Stimulated activated CD4-positive, alpha-beta T cell treated with anti-CD3 and anti-CD28 coated beads, Interleukin-15, amount 100 ng/mL, for 1 hour (primary cell): Measurements from ENCODE around the gene NTNG2.

Experiments
- DNase-seq, 2 donors: peaks; one replicate each; pipeline ENCODE4 v3.0.0-alpha.2; 2020; ENCODE audit warnings: low read depth in 1 of 2, low spot score in 1 of 2

NTNG2 gene

DNA sequence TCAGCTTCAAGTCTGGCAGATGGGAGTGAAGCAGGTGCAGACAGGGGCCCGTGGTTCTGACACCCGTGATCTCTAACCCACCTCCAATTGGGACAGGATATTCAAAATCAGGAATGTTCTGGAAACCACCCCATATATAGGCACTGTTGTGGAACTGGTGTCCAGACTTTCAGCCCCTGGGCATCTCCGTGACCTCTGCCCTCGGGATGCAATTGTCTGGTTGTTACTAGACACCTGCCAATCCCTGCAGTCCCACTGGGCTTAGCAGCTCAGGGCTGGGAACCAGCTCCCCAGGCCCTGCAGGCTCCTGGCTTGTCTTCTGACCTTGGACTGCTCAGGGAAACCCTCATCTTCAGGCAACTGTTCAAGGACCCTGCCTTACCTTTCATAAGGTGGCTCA lies 38.8 kb downstream of the NTNG2 start:
- no peak for DNase-seq

- no peak for DNase-seq
Measured at GRCh38 chr9:132201139-132201538, 39.3 kb downstream of the NTNG2 start.

- no peak for DNase-seq
Measured at GRCh38 chr9:132201780-132202703, 40.2 kb downstream of the NTNG2 start.

DNA sequence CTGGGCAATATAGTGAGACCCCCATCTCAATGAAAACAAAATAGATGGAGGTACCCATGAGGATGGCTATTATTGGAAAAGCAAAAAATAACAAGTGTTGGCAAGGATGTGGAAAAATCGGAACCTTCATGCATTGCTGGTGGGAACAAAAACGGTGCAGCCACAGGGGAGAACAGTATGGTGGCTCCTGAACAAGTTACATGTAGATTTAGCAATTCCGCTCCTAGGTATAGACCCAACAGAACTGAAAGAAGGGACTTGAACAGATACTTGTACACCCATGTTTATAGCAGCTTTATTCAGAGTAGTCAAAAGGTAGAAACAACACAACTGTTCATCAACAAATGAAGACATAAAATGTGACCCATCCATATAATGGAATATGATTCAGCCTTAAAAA lies 43.0 kb downstream of the NTNG2 start:
- no peak for DNase-seq

DNA sequence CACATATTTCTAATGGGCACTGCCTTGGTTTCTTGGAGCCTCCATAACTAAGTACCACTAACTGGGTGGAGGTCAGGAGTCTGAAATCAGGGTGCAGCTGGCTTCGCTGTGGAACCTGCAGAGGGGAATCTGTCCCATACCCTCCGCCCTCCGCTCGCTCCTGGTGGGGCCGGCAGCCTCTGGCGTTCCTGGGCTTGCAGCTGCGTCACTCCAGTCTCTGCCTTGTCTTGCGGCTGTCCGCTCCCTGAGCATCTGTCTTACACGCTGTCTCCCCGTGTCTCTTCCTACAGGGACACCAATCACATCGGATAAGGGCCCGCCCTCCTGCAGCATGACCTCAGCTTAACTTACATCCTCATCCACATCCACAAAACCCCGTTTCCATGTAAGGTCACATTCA lies 45.4 kb downstream of the NTNG2 start:
- DNase-seq, result no peak

DNA sequence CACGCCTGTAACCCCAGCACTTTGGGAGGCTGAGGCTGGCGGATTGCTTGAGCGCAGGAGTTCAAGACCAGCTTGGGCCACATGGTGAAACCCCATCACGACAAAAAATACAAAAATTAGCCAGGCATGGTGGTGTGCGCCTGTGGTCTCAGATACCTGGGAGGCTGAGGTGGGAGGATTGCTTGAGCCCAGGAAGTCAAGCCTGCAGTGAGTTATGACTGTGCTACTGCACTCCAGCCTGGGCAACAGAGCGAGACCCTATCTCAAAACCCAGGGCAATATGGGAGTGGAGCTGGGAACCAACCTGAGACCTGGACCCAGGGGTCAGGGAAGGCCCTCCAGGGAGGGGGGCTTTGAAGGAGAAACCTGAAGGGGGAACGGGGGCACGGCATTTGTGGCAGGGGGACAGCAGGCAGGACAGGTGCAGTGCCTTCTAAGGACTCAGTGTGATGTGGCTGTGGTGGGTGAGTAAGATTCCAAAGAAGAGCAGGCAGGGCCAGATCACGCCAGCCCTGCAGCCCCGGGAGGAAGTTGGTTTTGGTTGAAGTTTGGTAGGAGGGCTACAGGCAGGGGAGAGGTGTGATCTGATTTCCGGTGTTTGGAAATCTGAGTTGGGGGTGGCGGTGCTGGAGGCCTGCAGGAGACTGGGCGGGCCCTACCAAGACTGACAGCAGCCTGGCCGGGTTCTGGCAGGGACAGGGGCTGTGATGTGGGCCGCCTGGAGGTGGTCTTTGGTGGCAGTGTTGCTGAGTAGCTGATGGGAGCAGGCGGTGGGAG lies 46.2 kb downstream of the NTNG2 start:
- no peak for DNase-seq

DNA sequence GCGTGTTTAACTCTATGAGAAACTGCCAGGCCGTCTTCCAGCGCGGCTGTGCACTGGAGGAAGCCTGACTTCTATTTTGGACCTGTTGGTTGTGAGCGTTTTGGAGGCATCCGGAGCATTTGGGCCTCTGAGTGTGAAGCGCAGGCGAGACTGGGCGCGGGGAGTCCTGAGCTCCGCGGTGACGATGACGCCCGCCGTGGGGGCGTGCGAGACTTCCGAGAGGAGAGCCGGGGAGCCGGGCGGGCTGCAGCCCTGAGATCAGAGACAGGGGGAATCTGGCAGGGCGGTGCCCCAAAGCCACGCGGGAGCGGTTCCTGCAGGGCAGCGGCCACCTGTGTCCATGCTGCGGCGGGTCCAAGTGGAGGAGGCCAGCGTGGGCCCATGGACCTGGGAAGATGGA lies 47.4 kb downstream of the NTNG2 start:
- DNase-seq, result no peak

GRCh38 chr9:132210472-132211145 lies 48.8 kb downstream of the NTNG2 start:
- no peak for DNase-seq

- DNase-seq, result no peak
Measured at GRCh38 chr9:132211570-132211969, 49.7 kb downstream of the NTNG2 start.

DNA sequence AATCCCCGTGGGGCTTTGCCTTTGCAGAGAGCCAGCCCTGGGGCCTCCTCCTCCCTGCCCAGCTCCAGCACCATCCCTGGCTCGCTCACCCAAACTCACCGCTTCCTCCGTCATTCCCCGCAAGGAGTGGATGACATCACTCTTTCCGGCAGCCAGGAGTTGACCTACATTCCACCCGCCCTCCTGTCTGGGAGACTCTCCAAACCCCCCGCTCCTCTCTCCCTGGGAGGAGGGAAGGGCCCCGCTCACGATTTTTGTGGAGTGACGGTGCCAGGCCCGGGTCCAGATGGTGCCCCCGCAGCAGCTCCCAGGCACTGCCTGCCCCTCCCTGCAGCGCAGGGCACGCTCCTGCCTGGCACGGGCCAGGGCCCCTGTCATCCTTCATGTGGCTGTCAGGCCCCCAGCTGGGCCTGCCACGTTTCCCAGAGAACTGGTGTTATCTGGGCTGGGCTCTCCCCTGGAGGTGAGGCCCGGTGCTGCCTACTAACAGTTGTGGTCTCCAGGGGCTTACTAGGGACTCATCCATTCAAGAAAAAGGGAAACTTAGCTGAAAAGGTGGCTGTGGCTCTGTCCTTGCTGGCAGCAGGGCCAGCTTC lies 52.3 kb downstream of the NTNG2 start:
- DNase-seq, result no peak

DNA sequence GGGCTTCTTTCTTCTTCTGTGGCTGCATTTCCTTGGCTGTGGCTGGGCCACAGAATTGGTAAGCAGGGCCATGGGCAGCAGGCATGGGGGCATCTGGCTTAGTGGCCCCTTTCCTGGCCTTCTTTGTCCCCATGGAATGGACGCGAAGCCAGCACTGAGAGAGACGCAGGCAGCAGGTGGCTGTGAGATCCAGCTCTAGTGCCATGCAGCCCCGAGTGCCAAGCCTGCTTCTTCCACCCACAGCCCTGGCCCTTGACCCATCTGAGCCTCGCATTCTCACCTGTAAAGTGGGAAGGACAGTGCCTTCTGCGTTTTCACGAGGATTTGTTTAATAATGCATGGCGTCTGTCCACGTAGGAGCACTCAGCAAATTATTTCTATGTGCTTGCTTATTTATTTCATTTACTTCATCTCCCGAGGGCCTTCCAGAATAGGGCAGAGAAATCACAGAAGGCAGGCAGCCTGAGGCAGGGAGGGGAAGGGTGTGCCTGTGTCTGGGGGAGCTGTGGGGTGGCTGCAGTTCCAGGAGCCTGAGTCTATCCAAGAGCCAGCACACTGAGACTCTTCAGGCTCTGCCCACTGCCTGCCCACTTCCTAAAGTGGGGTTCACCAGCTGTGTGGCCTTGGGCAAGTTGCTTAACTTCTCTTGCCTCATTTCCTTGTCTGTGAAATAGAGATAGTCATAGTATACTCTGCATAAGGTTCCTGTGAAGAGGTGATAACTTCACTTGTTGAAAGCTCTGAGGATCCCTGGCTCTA lies 55.2 kb downstream of the NTNG2 start:
- DNase-seq, result no peak

DNA sequence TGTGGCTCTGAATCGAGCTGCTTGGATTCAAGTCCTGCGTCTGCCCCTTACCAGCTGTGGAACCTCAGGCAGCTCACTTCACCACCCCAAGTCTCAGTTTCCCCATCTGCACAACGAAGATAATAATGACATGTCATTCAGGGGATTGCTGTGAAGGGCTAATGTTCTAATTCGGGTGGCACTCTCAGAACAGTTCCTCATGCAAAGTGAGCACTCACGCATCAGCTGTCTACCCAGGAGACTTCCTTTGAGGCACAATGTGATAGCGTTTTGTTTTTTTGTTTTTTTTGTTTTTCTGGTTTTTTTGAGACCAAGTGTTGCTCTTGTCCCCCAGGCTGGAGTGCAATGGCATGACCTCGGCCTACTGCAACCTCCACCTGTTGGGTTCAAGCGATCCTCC lies 56.4 kb downstream of the NTNG2 start:
- no peak for DNase-seq

GRCh38 chr9:132221941-132222340 lies 60.1 kb downstream of the NTNG2 start:
- no peak for DNase-seq

DNA sequence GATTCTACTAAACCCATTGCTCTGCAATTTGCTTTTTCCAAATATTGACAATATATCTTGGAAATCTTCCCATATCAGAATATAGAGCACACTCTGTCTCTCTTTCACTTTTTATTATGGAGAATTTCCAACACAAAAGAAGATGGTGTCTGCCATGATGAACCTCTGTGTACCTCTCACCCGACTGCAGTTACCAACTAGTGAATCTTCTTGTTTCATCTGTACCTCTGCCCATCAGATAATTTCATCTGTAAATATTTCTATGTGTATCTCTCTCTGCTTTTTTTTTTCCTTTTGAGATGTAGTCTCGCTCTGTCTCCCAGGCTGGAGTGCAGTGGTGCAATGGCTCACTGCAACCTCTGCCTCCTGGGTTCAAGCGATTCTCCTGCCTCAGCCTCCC lies 62.8 kb downstream of the NTNG2 start:
- DNase-seq, result no peak

DNA sequence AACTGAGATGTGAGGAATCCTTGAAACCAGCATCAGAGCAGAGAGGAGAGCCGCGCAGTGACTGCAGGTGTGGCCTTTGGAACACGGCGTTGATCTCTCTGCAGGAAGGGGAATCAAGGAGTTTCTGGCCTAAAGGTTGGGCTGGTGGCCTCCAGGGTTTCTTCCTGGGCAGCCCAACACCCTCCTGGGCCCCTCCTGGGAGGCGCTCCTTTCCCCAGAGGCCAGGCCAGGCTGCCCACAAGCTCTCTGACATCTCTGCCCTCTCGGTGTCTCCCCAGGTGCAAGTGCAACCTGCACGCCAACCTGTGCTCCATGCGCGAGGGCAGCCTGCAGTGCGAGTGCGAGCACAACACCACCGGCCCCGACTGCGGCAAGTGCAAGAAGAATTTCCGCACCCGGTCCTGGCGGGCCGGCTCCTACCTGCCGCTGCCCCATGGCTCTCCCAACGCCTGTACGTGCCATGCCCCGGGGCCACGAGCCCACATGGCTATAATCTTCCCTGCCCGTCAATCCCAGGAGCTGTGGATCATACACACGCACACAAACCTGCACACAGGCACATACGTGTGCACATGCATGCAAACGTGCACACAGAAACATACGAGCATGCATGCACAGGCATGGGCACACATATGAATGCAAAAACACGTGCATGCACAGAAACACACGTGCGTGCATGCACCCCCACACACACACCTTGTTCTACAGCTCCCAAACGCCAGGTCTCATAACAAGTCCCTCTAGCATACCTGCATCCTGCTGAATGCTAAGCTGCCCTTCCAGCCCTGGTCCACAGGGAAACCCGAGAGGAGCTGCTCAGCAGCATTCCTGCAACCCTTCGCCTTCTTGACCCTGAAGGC lies 64.9 kb downstream of the NTNG2 start:
- no peak for DNase-seq

DNA sequence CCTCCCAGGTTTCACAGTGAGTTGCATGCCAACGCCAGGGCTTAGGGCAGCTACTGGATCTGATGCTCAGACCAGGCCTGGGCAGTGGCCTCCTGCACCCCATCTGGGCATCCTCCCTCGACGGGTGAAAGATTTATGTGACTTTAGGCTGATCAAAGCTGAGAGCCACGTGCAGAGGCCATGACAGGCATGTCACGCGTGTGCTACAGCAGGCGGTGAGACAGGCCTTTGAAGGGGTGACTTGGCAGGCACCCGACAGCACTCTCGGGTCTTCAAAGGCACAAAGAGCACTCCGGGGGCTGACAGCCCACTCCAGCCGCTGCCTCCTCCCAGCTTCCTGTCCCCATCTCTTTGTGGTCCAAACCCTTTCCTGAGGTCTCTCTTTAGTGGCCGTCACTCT lies 66.2 kb downstream of the NTNG2 start:
- DNase-seq, result no peak

DNA sequence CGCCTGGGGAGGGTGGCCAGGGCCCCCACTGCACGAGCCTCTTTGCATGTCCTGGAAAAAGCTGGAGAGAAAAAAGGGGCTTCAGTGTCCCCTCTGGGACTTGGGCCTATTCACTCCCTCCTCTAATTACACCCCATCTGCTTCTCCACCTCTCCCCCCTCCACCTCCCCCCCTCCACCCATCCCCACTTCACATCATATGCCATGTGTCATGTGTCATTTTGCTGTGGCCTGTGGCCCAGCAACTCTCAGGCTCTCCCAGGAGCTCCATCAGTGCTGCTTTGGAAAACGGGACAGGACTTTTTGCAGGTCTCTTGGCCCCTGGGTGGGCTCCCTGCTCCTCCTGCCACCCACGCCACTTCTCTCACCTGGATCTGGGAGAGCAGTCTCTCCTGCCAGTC lies 68.7 kb downstream of the NTNG2 start:
- DNase-seq, result no peak

- DNase-seq, result no peak
Measured at GRCh38 chr9:132231019-132231701, 69.3 kb downstream of the NTNG2 start.

DNA sequence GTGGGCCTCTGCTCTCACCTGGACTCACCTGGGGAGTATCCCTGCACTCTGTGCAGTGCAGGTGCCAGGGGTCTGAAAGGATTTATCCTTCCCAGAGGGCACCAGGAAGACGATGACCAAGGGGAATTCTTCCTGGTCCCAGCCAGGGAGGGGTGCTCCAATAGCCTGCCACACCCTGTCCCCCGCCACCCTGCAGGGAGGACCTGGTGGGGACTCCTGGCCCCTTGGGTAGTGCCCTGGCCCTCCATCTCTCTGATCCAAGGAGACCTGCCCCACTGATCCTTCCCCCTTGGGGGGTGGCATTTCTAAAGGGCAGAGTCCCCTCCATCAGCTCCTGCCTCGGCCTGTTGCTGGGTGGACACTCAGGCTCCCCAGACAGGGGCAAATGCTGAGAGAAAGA lies 70.7 kb downstream of the NTNG2 start:
- DNase-seq, result no peak
